Glutamatergic neuron (in vitro differentiated cells): ENCODE results near the gene C20orf204. TPM values are rescaled to one million over a fixed set of nuclear protein-coding genes. Genes with fewer than 3 reads are reported as not detected.

Experiments
- DNase-seq: peaks from one replicate; pipeline ENCODE4 v3.0.0; 2022
- H3K27ac Mint-ChIP-seq: one replicate; pipeline ENCODE4 v1.8.0; 2020; ENCODE audit warnings: mild to moderate bottlenecking, mixed read lengths, inconsistent platforms; ENCODE audit not compliant: unreplicated experiment
- H3K27me3 Mint-ChIP-seq: one replicate; pipeline ENCODE4 v1.8.0; 2020; ENCODE audit warnings: mild to moderate bottlenecking, moderate library complexity, mixed read lengths, inconsistent platforms; ENCODE audit not compliant: unreplicated experiment
- H3K36me3 Mint-ChIP-seq: one replicate; pipeline ENCODE4 v1.8.0; 2020; ENCODE audit warnings: mild to moderate bottlenecking, mixed read lengths, inconsistent platforms; ENCODE audit not compliant: unreplicated experiment
- H3K4me1 Mint-ChIP-seq: one replicate; pipeline ENCODE4 v1.8.0; 2020; ENCODE audit warnings: mild to moderate bottlenecking, low read depth, mixed read lengths, inconsistent platforms; ENCODE audit not compliant: unreplicated experiment
- H3K4me3 Mint-ChIP-seq: one replicate; pipeline ENCODE4 v1.8.0; 2020; ENCODE audit warnings: mild to moderate bottlenecking, mixed read lengths, inconsistent platforms; ENCODE audit not compliant: unreplicated experiment
- H3K9me3 Mint-ChIP-seq: one replicate; pipeline ENCODE4 v1.8.0; 2020; ENCODE audit warnings: mild to moderate bottlenecking, moderate library complexity, mixed read lengths, inconsistent platforms; ENCODE audit not compliant: unreplicated experiment
- total RNA-seq: library from RNA; stranded (reverse); fragmentation: NEBNext Ultra II Directional; extraction: Animal tissue kit (Norgen Biotek cat#: 25700); gene quantifications from one replicate; pipeline ENCODE4 v1.2.1, GENCODE V29; 2021; ENCODE audit not compliant: unreplicated experiment
- TF ChIP-seq, protein P1 (sequence below): fragments of 200-600 bp; sonication (generic); IDR thresholded peaks from one replicate; pipeline ENCODE4 v1.5.0; 2021; ENCODE audit not compliant: partially characterized antibody, unreplicated experiment

Gene C20orf204
- total RNA-seq, 1 donor from 2014 or later: 3.9 TPM

DNA sequence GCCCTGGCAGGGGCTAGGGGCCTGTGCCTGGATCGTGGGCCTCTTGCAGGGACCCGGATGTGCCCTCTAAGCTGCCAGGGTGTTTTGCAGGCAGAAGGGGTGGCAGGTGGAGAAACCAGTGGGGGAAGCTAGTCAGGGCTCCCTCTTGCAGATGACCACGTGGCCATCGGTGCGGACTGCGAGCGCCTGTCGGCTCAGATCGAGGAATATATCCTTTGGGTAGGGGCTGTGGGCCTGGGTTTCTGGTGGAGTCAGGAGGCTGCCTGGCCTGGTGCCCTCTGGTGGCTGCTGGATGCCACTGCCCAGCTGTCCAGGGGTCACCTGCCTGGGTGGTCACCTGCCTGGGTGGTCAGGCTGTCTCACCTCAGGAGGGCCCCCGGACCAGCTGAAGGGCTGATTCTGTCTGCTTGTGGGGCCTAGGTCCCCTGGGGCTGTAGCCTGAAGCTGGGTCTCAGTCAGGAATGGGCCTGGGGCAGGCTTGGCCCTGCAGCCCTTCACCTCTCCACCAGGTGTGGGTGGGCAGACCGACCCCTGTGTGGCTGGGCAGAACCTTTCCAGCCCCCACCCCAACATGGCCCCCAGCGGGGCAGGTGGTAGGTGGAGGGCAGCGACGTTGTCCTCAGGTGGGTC lies 33.7 kb downstream of the C20orf204 start:
- DNase-seq: peak; percentile 74
- H3K9me3 Mint-ChIP-seq: no peaks in the 10 kb centered on the region
- no peaks in the 10 kb centered on the region for H3K36me3 Mint-ChIP-seq
- TF ChIP-seq, protein P1, sequence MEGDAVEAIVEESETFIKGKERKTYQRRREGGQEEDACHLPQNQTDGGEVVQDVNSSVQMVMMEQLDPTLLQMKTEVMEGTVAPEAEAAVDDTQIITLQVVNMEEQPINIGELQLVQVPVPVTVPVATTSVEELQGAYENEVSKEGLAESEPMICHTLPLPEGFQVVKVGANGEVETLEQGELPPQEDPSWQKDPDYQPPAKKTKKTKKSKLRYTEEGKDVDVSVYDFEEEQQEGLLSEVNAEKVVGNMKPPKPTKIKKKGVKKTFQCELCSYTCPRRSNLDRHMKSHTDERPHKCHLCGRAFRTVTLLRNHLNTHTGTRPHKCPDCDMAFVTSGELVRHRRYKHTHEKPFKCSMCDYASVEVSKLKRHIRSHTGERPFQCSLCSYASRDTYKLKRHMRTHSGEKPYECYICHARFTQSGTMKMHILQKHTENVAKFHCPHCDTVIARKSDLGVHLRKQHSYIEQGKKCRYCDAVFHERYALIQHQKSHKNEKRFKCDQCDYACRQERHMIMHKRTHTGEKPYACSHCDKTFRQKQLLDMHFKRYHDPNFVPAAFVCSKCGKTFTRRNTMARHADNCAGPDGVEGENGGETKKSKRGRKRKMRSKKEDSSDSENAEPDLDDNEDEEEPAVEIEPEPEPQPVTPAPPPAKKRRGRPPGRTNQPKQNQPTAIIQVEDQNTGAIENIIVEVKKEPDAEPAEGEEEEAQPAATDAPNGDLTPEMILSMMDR: peak; percentile 85
- peaks cover under 1% of the 10 kb centered on the region for H3K4me1 Mint-ChIP-seq
- no peak overlapping the region for H3K4me3 Mint-ChIP-seq
- H3K27ac Mint-ChIP-seq: no peak overlapping the region
- H3K27me3 Mint-ChIP-seq: peaks cover 1% of the 10 kb centered on the region

- TF ChIP-seq, protein P1: no peak
- no peaks in the 10 kb centered on the region for H3K36me3 Mint-ChIP-seq
- no peaks in the 10 kb centered on the region for H3K4me1 Mint-ChIP-seq
These were observed 34.4 kb downstream of the C20orf204 start for GRCh38 chr20:64070244-64070993.

GRCh38 chr20:64071341-64072332 lies 35.7 kb downstream of the C20orf204 start:
- H3K36me3 Mint-ChIP-seq: no peaks in the 10 kb centered on the region
- H3K27me3 Mint-ChIP-seq: peaks cover 1% of the 10 kb centered on the region
- H3K4me1 Mint-ChIP-seq: no peaks in the 10 kb centered on the region
- TF ChIP-seq, protein P1: no peak
- no peak overlapping the region for H3K27ac Mint-ChIP-seq
- no peaks in the 10 kb centered on the region for H3K9me3 Mint-ChIP-seq
- no peak overlapping the region for H3K4me3 Mint-ChIP-seq
- DNase-seq: no peak

More at GRCh38 chr20:64070244-64070993, 34.4 kb downstream of the C20orf204 start:
- H3K27ac Mint-ChIP-seq: no peak overlapping the region
- DNase-seq: no peak
- H3K27me3 Mint-ChIP-seq: peaks cover 1% of the 10 kb centered on the region
- H3K9me3 Mint-ChIP-seq: no peaks in the 10 kb centered on the region
- H3K4me3 Mint-ChIP-seq: no peak overlapping the region

DNA sequence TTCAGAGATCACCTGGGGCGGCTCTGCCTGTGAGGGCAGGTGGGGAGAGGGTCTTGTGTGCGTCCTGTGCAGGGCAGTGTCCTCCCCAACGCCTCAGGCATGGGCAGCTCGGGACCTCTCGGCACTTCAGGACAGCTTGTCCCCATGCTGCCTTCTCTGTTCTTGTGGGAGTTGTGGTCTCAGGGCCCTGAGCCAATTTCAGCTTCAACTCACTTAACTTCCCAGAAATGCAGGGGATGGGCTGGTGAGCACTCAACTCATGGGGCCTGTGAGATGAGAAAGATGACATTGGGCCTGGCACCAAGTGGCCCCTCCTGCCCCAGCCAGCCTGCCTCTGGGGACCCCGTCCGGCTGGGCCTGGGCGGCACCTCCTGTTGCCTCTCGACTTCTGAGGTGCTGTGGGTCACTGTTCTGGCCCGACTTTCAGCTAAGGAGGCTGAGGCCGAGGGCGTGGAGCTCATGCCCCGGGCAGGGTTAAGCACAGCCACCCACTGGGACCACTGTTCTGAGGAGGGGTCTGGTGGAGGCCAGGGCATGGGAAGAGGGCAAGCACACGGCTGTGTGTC lies 36.6 kb downstream of the C20orf204 start:
- Mint-ChIP-seq H3K4me1 (no peaks in the 10 kb centered on the region), H3K36me3 (no peaks in the 10 kb centered on the region)
- TF ChIP-seq, protein P1: no peak

More for the DNA sequence above, 36.6 kb downstream of the C20orf204 start:
- Mint-ChIP-seq H3K27ac (no peak overlapping the region), H3K9me3 (no peaks in the 10 kb centered on the region), H3K27me3 (peaks cover 1% of the 10 kb centered on the region), H3K4me3 (no peak overlapping the region)
- no peak for DNase-seq
